Esophagus squamous epithelium (tissue), 5 donors: ENCODE results near the gene RIMKLB. TPM values are rescaled to one million over a fixed set of nuclear protein-coding genes. Genes with fewer than 3 reads are reported as not detected.
A peak's percentile ranks its signal among the peaks of the same experiment; 100 is the strongest.

Experiments
- DNase-seq: peaks from one replicate; lab custom pipeline; 2025; lab: John Stamatoyannopoulos, UW
- H3K27ac ChIP-seq, 4 donors: fragments of 200-600 bp; sonication (generic); one replicate each; pipeline ENCODE4 v1.5.1; 2016 to 2019; ENCODE audit warnings: mild to moderate bottlenecking in 1 of 4
- H3K27me3 ChIP-seq, 4 donors: fragments of 200-600 bp; sonication (generic); 1 replicate in 3 of 4; 2 replicates in 1 of 4; pipeline versions ENCODE4 v1.5.1 to v1.6.0; 2017 to 2021; ENCODE audit warnings: antibody characterized with exemption in 1 of 4
- H3K36me3 ChIP-seq, 3 donors: fragments of 200-600 bp; sonication (generic); one replicate each; pipeline ENCODE4 v1.5.1; 2016 to 2019
- H3K4me1 ChIP-seq, 3 donors: fragments of 200-600 bp; sonication (generic); one replicate each; pipeline ENCODE4 v1.5.1; 2017 to 2019
- H3K4me3 ChIP-seq, 4 donors: fragments of 200-600 bp; sonication (generic); 1 replicate in 3 of 4; 2 replicates in 1 of 4; pipeline ENCODE4 v1.5.1; 2016 to 2019; ENCODE audit warnings: mild to moderate bottlenecking in 2 of 4, moderate library complexity in 1 of 4
- H3K9me3 ChIP-seq, 3 donors: fragments of 200-600 bp; sonication (generic); one replicate each; pipeline ENCODE4 v1.5.1; 2016 to 2019
- CTCF ChIP-seq, 6 experiments: fragments of 450-650 bp in 4 of 6; fragments of 200-600 bp in 2 of 6; sonication (generic) in 2 of 6; IDR thresholded peaks; one replicate each; pipeline ENCODE4 v1.5.1; 2016 to 2019; ENCODE audit warnings: antibody characterized with exemption in 6 of 6, mild to moderate bottlenecking in 4 of 6, moderate library complexity in 4 of 6
- POLR2A ChIP-seq, 4 donors: fragments of 450-650 bp; IDR thresholded peaks; one replicate each; pipeline ENCODE4 v1.6.1; 2017; ENCODE audit warnings: antibody characterized with exemption in 4 of 4, mild to moderate bottlenecking in 4 of 4, moderate library complexity in 3 of 4
- WGBS, 2 donors: methylation state at CpG; one replicate each; pipeline ENCODE4 v1.1.5; 2018; 5-methylcytosine and 5-hydroxymethylcytosine counted together
- intact Hi-C: fragments of 100-400 bp; cut with DNase I; formaldehyde crosslinking; loops from one replicate; pipeline ENCODE4 v1.15.0; 2022
- total RNA-seq, 4 donors: library from RNA; depleted of rRNA; stranded (reverse); fragments of >200 nt; gene quantifications; one replicate each; pipeline ENCODE4 v1.1.0, GENCODE V29; 2016
- donor health status: DM: yes; HTN: yes; CAD: no.

The RIMKLB gene
- total RNA-seq, 4 donors from 2014 or later = 8.0 to 37.8 (median 15.0) TPM

GRCh38 chr12:8661751-8662150 lies 36.0 kb upstream of the RIMKLB start:
- 75 to 100% methylated on average over 1 to 3 of the region's 3 CpGs for WGBS, 2 donors
- Histone ChIP-seq H3K36me3 (no peaks in the 10 kb centered on the region), H3K27ac (peak overlapping the region in 1 of 4 donors; percentile 36), H3K9me3 (no peaks in the 10 kb centered on the region), H3K4me1 (no peaks in the 10 kb centered on the region), H3K4me3 (peak overlapping the region in 1 of 4 donors; percentile 2), H3K27me3 (peaks cover 0 to 2% (median 0%) of the 10 kb centered on the region in 4 donors)
- intact Hi-C loops = no loop called here
- TF ChIP-seq POLR2A (IDR thresholded peaks at IDR 0.05) (no peak), CTCF (IDR thresholded peaks at IDR 0.05) (no peak)
- no peak for DNase-seq

DNA sequence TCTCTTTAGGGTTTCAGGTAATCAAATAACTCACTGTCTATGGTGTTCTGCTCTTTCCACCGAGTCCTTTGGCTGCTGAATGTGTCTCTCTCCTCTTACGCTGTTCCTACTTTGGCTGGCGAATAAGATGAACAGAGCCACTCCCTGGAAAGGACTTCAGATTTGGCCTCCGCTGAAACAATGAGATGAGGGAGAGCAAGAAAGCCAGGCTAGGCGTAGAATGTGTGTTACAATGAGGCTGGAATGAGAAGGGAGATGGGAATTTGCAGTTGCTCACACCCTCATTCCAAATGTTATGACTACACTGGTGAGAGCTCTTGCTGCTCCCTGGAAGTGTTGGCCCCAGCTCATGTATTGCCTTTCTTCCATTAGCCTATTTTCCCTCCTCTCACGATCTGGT lies 35.2 kb upstream of the RIMKLB start, which contains the start of gene MFAP5:
MFAP5 (minus strand) TSS at position 234 of the 400 bp plus-strand sequence. CDS start 722 bp downstream, outside the sequence.
- H3K27me3 ChIP-seq = peaks cover 0 to 2% (median 0%) of the 10 kb centered on the region in 4 donors
- no peaks in the 10 kb centered on the region for H3K9me3 ChIP-seq
- no peak for DNase-seq
- no peaks in the 10 kb centered on the region for H3K36me3 ChIP-seq
- H3K27ac ChIP-seq = peak within 1 kb of the TSS in 3 of 4 donors; percentile 11 to 36 (median 20)
- intact Hi-C loops = no loop called here
- H3K4me1 ChIP-seq = no peaks in the 10 kb centered on the region
- TF ChIP-seq POLR2A (IDR thresholded peaks at IDR 0.05) (no peak), CTCF (IDR thresholded peaks at IDR 0.05) (no peak)
- WGBS, 2 donors = 44 to 65% methylated on average over 3 to 4 of the region's 6 CpGs
- peak within 1 kb of the TSS in 1 of 4 donors; percentile 2 for H3K4me3 ChIP-seq

DNA sequence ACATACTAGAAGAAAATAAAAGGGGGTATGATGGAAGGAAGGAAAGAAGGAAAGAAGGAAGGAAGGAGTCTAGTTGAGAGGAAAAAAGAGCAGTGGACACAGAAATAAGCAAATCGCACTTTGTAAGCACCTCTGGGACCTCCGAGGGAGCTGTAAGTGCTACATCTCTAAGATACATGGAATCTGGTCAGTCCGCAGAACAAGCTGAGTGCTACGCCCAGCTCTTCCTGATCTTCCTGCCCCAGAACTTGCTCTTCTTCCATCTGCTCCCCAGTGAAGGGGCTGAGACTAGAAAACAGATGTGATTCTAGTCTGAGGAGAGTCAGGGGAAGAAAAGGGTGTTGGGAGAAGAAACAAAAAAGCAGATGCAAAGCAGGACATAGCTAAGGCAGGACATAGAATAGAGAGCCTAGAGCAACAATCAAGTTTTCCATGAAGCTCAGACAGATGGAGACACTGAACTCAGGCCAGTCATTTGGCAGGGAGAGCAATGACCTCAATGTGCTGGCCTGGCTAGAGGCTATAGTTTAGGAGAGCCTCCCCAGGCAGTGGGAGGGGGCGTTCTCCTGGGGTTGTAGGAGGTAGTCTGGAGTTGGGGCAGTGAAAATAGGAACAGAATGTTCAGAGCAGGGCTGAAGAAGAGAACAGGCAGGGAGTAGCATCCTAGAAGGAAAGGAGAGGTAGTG lies 33.4 kb upstream of the RIMKLB start:
- H3K9me3 ChIP-seq = no peaks in the 10 kb centered on the region
- H3K27me3 ChIP-seq = peaks cover 0 to 2% (median 0%) of the 10 kb centered on the region in 4 donors
- WGBS, 2 donors = 73 to 76% methylated on average over 5 of the region's 5 CpGs
- DNase-seq = no peak
- H3K4me1 ChIP-seq = no peaks in the 10 kb centered on the region
- H3K4me3 ChIP-seq = no peak overlapping the region
- H3K27ac ChIP-seq = peak overlapping the region in 3 of 4 donors; percentile 7 to 23 (median 20)
- no peaks in the 10 kb centered on the region for H3K36me3 ChIP-seq
- intact Hi-C loops = no loop called here
- TF ChIP-seq CTCF (IDR thresholded peaks at IDR 0.05) = no peak
- TF ChIP-seq POLR2A (IDR thresholded peaks at IDR 0.05) = no peak

DNA sequence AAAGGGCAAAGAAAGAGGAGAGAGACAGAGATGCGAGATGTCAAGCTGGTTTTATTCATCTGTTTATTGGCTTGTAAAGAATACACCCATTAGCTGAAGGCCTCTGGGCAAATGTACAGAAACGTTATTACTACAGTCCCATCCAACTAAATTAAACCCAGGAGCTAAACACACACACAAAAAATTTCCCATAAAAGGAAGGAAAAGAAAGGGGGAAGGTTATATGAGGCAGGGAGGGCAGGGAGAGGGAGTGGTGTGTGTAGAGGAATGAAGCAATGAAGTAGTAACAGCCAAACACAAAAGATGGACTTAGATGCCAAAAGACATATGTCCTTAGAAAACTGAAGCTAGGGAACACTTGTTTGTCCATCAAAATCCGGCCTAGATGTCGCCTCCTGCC lies 32.0 kb upstream of the RIMKLB start:
- no peaks in the 10 kb centered on the region for H3K9me3 ChIP-seq
- no peak for DNase-seq
- no peaks in the 10 kb centered on the region for H3K36me3 ChIP-seq
- H3K27me3 ChIP-seq = peaks cover 0 to 2% (median 0%) of the 10 kb centered on the region in 4 donors
- H3K27ac ChIP-seq = no peak overlapping the region
- WGBS, 2 donors = 60 to 70% methylated on average over 4 of the region's 4 CpGs
- H3K4me3 ChIP-seq = no peak overlapping the region
- intact Hi-C loops = no loop called here
- TF ChIP-seq CTCF (IDR thresholded peaks at IDR 0.05) (no peak), POLR2A (IDR thresholded peaks at IDR 0.05) (no peak)
- H3K4me1 ChIP-seq = no peaks in the 10 kb centered on the region

DNA sequence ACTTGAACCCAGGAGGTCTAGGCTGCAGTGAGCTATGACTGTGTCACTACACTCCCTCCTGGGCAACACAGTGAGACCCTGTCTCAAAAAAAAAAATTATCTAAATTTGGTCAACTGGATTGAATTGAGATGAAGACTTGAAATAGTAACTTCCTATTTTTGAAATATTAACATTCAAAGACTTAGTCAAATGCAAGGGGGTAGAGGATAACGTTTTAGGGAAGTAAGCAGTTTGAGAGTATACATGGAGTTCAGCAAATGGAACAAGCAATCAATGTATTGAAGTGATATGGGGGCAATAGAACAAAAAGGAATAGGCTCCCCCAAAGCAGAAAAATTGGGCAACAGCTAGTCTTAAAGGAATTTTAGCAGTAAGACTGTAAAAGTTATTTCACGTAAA lies 30.5 kb upstream of the RIMKLB start:
- H3K27me3 ChIP-seq = no peaks in the 10 kb centered on the region
- intact Hi-C loops = no loop called here
- no peak overlapping the region for H3K4me3 ChIP-seq
- H3K9me3 ChIP-seq = no peaks in the 10 kb centered on the region
- H3K4me1 ChIP-seq = no peaks in the 10 kb centered on the region
- no peak for DNase-seq
- H3K27ac ChIP-seq = no peak overlapping the region
- no peaks in the 10 kb centered on the region for H3K36me3 ChIP-seq
- TF ChIP-seq POLR2A (IDR thresholded peaks at IDR 0.05) = no peak
- TF ChIP-seq CTCF (IDR thresholded peaks at IDR 0.05) = no peak
- 55 to 70% methylated on average over 2 of the region's 2 CpGs for WGBS, 2 donors
